NAMALWA (cell line): ENCODE results near the gene IGHMBP2.

Experiments
- DNase-seq: peaks from one replicate; pipeline ENCODE4 v3.0.0-alpha.2; 2015; ENCODE audit warnings: low spot score

Gene IGHMBP2

GRCh38 chr11:68982134-68982533 lies 78.4 kb downstream of the IGHMBP2 start:
- DNase-seq = no peak

GRCh38 chr11:68983801-68984200 lies 80.1 kb downstream of the IGHMBP2 start:
- DNase-seq = no peak

- DNase-seq = no peak
These were observed 83.5 kb downstream of the IGHMBP2 start for GRCh38 chr11:68987211-68987610.

GRCh38 chr11:68988491-68988890 lies 84.8 kb downstream of the IGHMBP2 start:
- no peak for DNase-seq
